SW 1271 (cell line): Measurements from ENCODE around the gene LIN37.
A peak's percentile ranks its signal among the peaks of the same experiment; 100 is the strongest.

ENCODE experiments used
- DNase-seq, 2 experiments: peaks; one replicate each; lab custom pipeline; 2025; lab: John Stamatoyannopoulos, UW

The LIN37 gene

DNA sequence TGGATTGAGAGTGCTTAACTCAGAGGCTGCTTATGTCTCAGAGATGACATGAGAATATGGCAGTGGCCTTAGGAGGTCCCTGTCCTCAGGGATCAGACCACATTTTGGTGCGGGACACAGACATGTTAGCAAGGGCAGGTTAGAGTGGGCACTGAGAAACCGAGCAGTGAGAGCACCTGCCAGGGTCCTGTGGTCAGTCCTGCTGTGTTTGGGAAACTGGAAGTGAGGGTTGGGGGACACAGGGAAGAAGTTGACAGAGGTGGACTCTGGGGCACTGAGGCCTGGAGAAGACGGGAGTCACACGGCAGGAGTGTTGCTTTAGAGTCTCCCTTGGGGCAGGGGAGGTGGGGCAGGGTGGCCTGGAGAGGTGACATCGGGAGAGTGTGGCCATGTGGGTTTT is 13.5 kb upstream of the LIN37 start:
- no peak for DNase-seq

DNA sequence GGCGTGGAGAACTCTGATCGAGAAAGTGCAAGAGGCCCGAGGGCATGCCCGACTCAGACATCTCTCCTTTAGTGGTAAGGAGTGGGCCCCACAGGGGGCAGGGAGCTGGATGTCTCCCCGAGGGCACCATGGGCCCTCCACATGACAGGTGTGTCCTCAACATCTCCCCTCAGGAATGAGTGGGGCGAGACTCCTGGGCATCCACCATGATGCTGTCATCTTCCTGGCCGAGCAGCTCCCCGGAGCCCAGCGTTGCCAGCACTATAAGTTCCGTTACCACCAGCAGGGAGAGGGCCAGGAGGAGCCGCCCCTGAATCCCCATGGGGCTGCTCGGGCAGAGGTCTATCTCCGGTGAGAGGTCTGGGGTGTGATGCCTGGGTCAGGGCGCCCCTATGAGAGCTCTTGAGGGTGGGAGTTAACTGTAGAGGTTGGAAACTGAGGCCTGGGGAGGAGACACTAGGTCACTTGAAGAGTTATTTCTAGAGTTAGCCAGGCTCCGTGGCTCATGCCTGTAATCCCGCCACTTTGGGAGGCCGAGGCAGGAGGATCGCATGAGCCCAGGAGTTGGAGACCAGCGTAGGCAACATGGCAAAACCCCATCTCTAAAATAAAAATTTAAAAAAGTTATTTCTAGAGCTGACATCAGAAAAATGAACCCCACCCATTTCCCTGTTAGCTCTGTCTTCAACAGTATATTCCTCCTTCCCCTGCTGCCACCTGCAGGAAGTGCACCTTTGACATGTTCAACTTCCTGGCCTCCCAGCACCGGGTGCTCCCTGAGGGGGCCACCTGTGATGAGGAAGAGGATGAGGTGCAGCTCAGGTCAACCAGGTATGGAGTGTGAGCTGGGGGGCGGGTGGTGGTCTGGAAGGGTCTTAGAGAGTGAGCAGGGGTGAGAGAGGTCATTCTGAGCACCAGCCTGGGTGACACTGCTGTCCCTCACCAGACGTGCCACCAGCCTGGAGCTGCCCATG is 11.2 kb upstream of the LIN37 start:
- peak in 1 of 2 experiments; percentile 20 for DNase-seq

DNA sequence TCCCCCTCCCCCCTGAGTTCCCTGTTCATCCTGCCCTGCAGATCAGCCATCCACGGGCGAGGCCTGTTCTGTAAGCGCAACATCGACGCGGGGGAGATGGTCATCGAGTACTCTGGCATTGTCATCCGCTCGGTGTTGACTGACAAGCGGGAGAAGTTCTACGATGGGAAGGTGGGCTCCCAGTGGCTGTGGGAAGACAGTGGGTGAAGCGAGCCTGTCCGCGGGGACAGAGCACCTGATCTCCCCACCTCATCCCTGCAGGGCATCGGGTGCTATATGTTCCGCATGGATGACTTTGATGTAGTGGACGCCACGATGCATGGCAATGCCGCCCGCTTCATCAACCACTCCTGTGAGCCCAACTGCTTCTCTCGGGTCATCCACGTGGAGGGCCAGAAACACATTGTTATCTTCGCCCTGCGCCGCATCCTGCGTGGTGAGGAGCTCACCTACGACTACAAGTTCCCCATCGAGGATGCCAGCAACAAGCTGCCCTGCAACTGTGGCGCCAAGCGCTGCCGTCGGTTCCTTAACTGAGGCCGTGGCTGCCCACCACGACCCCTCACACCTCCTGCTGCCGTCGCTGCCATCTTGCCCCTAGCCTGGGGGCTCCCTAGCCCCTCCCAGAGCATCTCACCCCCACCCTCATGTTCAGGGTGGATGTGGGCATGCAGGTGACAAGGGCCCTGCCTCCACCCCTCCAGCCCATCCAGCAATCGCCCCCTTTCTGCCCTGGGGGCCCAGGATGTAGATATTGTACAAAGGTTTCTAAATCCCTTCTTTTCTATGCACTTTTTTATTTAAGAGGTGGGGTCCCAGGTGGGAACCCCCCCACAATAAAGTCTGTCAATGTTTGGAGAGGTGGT is 10.1 kb upstream of the LIN37 start:
- no peak for DNase-seq

DNA sequence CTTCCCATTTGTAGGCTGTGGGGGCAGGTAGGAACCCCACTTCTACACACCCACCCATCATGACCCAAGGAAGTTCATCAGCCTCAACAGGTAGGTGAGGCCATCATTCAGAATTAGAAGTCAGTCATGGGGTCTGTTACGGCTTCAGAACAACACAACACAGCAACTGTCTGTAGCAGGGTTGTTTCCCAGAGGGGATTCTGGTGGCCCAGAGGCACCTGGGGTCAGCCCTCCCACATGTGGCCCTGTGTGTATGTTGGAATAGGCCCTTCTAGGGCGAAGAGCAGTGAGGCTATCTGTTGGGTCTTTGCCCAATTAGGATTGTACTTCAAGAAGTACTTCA is 9.5 kb upstream of the LIN37 start:
- no peak for DNase-seq

DNA sequence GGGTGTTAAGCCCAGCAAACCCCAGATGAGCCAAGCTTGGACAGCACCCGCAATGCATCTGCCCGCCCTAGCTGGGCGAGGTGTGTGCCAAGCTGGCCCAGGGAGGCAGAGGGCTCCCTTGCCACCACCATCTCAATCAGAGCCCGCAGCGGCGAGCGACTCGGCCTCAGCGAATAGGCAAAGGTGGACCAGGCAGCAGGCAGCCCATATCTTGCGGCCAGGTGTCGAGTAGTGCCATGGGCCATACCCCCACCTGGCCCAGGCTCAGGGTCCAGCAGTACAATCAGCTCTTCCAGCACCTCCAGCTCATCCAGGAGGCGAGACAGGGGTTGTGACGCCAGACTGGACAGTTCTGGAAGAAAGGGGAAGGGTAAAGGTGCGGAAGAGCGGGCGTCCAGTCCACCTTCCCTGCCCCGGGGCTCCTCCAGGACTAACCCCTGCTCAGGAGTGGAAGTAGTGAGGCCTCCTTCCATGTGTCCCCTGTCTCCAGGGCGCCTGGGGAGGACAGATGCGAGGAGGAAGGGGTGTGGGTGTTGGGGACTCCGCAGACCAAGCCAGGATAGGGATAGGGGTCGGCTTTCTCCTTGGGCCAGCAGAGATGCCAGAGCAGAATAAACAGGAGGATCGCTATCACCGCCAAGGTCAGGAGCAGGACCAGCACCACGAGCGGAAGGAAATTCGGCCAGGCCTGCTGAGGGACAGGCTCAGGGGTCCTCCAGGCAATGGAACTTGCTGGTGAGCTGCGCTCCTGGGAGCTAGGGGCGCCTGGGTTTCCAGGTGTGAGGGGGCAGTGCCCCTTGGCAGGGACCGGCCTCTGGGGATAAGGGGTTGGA is 8.9 kb upstream of the LIN37 start:
- no peak for DNase-seq

DNA sequence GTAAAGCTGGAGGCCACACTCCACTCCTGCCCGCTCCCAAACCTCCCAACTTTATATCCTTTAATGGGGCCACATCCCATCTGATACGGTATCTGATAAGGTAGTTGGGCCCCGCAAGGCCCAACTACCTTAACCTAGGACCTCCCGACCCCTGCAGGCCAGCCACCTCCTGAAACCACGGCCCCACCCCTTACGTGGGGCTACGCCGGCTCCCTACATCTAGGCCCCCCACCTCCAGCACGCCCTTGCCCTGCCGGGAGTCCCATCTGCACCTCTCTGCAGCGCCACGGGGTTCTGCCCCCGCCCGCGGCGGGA is 8.3 kb upstream of the LIN37 start:
- DNase-seq = no peak

DNA sequence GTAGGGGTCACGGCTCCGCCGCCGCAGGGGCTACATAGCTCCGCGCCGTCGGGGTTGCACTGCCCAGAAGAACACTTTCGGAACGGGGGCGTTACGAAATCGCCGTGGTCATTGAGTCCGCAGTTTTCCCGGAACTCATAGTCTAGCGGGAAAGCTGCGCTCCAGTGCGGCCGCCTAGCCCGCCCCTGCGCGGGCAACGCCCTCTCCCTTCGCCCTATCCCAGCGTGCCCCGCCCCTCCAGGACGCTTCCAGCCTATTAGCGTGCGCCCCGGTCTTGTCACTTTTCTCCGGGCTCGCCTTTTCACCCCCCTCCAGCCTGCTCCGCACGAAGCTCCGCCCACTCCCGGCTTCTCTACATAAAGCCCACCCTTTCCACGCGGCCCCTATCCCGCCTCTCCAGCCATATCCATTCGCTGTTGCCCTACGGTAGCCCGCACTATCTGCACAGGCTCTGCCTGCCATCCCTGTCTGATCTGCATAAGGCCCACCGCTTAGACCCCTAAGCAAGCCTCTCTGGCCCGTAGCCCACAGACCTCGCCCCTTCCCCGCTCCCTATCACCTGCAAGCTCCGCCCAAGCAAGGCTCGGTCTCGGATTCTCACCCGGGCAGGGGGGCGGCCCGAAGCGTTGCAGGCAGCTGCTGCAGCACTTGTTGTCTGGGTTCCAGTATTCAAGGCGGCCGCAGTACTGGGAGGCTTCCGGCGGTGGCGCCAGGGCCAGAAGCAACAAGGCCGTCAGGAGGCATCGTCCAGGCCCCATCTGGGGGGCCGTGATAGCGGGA is 7.8 kb upstream of the LIN37 start:
- DNase-seq = peak; percentile 88 to 89

DNA sequence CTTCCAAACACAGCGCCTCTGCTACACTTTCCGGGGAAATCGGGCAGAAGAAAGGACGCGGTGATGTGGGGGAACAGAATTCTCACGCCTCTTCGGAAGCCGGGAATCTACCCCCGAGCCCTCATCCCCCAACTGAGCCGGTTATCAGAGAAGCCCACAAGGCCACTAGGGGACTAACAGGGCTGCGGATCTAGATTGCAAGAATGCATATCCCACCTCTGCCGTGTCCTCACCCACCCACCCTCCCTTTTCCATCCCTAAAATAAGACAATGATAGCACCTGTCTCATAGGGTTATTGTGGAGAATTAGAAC is 7.2 kb upstream of the LIN37 start:
- no peak for DNase-seq

DNA sequence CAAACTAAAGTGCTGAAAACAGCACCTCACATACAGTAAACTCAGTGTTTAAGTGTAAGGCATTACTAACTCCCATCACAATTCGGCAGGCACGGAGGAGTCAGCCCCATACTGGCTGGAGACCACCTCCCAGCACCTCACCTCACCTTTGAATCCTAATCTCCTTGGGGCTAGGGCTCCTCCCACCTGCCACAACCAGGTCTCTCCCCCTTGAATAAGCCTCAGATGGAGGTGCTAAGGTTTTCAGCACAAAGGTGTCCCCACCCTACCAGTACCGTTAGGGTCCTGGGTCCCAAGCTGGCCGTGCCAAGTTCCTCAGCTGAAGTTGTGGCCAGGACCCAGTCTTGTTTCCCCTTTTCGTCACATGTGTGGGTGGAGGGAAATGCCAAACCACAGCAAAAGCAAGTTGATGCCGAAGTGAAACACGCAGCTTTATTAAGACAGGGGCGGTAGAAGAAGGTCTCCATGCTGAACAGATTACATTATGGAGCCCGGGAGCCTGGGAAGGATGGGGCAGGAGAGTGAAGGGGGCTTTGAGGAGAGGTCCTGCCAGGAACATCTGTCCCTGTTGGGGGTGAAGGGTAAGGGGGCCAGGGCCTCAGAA is 6.2 kb upstream of the LIN37 start, which contains the start of gene IGFLR1:
TSS of gene IGFLR1 (minus strand) at position 332 of the 604 bp plus-strand sequence. CDS start 1,272 bp downstream, outside the sequence.
- no peak for DNase-seq

DNA sequence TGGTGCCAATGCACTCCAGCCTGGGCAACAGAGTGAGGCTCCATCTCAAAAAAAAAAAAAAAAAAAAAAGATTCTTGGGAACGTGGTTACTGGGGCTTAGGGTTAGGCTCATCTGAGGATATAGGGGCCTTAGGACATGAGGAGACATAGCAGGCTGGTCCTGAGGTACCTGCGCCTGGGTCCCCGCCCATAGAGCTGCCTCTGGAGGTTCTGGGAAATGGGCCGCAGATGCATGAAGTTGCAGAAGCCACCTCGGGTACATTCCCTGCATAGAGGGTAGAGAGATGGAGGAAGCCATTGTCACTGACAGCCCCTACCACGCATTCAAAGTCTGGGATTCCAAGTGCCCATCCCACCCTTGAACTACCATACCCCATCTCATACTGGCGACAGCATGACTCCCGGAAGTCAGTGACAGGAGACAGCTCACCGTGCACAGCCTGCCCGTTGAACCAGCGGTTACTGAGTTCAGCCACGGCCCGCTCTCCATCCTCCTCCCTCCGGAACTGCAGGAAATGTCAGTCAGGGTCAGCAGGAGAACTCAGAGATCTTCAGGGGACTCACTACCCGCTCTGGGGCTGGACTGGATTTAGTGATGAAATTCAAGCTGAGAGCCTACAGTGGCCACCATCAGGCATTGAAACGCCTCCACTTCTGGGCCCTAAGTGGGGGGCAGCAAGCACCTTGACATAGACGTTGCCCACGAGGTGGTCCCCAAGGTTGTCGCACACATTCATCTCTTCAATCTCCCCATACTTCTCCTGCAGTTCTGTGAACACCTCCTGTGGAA is 4.5 kb upstream of the LIN37 start:
- no peak for DNase-seq

DNA sequence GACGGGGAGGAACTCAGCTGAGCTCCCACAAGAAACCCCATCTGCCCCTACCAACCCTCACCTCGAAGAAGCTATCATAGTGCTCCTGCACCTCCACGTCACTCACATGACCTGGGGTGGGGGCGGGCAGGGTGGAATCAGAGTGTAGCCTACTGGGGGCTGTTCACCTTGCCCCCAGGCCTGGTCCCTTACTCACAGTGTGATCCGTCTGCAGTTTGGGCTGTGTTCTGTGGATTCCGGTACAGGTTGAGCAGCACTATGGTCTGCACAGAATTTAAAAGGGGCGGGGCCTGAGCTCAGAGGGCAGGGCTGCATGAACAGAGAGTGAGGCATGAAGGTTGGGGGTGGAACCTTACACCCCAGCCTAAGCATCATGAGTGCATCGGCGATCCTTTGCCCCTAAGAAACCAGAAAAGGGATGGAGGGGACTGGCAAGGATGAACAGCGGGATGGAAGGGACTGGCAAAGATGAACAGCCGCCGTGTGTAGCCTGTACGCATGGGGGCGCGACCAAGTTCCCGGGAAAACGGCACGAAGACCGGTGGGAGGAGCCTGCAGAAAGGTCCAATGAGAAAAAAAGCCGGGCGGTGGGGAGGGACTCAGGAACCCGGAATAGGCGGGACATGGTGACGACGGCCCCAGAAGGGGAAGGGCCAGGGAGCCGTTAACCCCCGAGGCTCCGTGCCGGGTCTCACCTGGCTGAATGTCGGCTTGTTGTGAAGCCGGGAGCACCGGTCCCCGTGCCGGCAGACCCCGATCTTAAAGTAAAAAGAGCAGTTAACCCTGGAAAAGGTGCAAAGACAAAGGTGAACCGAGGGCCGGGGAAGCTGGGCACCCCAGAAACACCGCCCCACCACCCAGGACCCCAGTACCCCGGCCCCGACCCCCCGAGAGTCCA is 3.7 kb upstream of the LIN37 start:
- peak; percentile 72 to 91 for DNase-seq

DNA sequence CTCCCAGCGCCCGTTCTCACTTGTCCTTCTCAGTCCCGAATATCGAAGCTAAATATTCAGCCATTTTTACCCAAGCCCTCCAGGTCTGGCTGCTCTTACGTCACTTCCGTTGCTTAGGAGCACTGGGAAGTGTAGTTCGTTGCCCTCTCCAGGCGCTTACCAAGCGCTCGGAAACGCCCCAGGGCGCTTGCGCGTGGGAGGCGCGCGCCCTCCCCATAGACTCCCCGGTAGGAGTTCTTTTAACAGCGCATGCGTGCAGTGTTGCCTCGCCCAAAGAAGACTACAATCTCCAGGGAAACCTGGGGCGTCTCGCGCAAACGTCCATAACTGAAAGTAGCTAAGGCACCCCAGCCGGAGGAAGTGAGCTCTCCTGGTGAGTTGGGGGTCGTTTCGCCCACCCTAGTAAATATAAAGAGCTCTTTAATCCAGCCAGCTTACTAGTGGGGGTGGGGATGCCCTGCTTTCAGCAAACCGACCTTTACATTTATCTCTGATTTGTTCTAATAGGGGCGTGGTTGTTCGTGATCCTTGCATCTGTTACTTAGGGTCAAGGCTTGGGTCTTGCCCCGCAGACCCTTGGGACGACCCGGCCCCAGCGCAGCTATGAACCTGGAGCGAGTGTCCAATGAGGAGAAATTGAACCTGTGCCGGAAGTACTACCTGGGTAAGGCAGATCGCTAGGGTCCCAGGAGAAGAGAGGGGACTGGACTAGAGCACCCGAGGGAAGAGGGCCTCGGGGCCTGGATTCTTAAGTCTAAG is 2.9 kb upstream of the LIN37 start, which contains the start of the genes PSENEN and U2AF1L4:
TSS of gene PSENEN (plus strand) at position 324 of the 759 bp plus-strand sequence. CDS start at position 604, 280 bp downstream.
TSS of gene U2AF1L4 (minus strand) at position 91 of the 759 bp plus-strand sequence. CDS start at position 64, 27 bp downstream.
- DNase-seq = peak; percentile 94 to 96

DNA sequence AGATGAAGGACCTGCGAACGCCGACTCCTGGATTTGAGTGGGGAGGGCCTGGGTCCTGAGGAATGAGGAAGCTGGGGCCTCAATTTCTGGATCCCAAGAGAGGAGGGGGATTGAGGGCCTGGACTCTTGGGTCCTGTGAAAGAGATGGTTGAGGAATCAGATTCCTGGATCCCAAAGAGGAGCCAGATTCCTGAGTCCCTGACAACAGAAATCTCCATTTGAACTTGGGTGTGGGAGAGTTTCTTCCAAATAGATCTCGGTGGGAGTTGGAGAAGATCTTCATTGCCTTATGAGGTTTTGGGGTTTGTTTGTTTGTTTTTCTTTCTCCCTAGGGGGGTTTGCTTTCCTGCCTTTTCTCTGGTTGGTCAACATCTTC is 2.3 kb upstream of the LIN37 start:
- DNase-seq = no peak

DNA sequence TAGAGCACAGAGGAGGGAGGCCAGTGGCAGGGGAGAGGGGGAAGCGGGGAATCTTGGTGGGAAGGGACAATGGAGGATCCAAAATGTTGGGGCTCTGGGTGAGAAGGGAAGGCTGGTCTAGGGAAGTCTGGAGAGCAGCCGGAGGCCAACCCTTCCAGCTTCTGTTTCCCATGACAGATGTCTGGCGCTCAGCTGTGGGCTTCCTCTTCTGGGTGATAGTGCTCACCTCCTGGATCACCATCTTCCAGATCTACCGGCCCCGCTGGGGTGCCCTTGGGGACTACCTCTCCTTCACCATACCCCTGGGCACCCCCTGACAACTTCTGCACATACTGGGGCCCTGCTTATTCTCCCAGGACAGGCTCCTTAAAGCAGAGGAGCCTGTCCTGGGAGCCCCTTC is 1.8 kb upstream of the LIN37 start:
- DNase-seq = no peak

DNA sequence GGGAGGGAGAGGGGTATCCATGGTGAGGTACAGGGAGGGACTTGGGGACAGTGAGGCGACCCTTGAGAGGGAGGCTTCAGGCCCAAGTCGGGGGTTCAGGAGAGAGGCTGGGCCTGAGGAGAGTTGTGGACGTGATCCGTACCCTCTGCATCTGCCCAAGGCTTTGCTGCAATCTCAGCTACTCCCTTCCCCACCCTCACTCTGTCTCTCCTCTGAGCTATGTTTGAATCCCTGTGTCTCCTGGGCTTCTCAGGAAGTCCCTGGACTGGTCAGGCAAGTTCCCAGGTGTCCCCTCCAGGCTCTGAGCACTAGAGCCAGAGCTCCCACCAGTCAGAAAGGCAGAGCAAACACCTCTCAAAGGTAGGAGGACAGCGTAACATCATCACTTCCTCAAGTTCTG is 1.8 kb downstream of the LIN37 start:
- no peak for DNase-seq

DNA sequence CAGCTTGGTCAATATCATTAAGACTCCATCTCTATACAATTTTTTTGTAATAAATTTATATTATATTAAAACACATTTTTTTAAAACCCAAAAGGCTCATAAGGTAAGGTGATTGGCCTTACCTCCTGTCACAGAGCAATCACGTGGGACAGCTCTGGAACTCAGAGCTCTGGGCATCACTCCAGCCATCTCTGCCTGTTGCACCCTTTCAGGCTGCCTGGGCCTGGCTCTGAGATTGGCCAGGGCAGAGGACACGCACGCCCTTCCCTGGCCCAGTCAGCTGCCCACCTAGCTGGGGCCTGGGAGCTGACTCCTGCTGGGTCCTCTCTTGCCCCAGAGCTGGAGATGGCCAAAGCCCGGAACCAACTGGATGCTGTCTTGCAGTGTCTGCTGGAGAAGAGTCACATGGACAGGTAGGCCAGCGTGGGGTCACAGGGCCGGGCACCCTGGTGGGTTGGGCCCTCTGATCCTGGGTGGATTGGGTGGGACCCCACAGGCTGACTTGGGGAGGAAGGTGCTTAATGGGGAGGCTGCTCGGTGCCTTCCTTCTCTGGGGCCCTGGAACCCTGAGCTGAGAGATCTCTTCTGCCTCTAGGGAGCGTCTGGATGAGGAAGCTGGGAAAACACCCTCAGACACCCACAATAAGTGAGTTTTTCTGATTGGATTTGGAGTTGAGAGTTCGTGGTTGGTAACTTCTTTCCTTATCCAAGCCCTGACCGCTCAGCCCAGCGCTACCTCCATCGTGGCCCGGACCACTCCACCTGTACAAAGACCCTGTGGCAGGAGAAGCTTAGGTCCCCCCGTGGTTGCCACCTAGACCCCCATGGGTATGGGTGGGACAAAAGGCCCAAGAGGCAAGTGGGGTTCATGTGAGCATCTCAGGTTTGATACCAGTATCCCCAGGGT is 3.7 kb downstream of the LIN37 start:
- DNase-seq = no peak

DNA sequence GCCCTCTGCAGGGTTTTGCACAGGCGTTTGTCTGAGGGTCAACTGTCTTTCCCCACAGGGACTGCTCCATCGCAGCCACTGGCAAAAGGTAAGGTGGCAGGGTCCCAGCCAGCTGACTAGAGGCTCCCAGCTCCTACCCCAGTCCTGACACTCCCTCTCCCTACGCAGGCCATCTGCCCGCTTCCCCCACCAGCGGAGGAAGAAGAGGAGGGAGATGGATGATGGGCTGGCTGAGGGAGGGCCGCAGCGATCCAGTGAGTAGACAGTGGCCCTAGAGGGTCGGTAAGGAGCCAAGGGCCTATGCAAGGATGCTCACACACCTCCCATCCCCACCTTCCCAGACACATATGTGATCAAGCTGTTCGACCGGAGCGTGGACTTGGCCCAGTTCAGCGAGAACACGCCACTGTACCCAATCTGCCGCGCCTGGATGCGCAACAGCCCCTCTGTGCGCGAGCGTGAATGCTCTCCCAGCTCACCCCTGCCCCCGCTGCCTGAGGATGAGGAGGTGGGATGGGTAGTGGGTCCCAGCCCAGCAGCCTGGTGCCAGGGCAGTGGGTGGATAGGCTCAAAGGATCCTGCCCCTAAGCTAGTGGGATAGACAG is 4.5 kb downstream of the LIN37 start:
- DNase-seq = no peak
